Measurements from ENCODE around the gene PRKCQ. TPM values are rescaled to one million over a fixed set of nuclear protein-coding genes. Genes with fewer than 3 reads are reported as not detected.

Gene PRKCQ
- total RNA-seq, 1 experiment from 2014 or later, result 12.1 TPM

- Histone ChIP-seq H4K8ac (replicated peaks; ENCODE audit: insufficient read length, low read depth, low read length) (no peak overlapping the region), H3K18ac (ENCODE audit: insufficient read length, low read depth, low read length) (no peak overlapping the region), H2AFZ (ENCODE audit: low read length) (no peak overlapping the region), H2BK120ac (ENCODE audit: low read depth, low read length, poor library complexity, severe bottlenecking) (no peak overlapping the region), H3K56ac (ENCODE audit: insufficient read length, low read depth, low read length) (no peak overlapping the region), H3K9ac (ENCODE audit: extremely low read depth, insufficient read length, low read length) (no peak overlapping the region), H4K91ac (ENCODE audit: insufficient read length, low read depth, low read length) (no peak overlapping the region), H2BK15ac (ENCODE audit: low read depth, low read length) (no peak overlapping the region), H3K27ac (ENCODE audit: insufficient read length, low read depth, low read length) (no peak overlapping the region), H4K5ac (ENCODE audit: insufficient read length, low read depth, low read length) (no peak overlapping the region), H3K4ac (ENCODE audit: low read depth, low read length) (no peak overlapping the region), H3K79me1 (ENCODE audit: insufficient read depth, low read depth, low read length, poor library complexity, severe bottlenecking) (no peaks in the 10 kb centered on the region), H2BK12ac (ENCODE audit: insufficient read length, low read depth, low read length) (no peak overlapping the region), H3K9me3 (ENCODE audit: control insufficient read depth, low read depth, low read length) (peaks cover 31% of the 10 kb centered on the region), H4K20me1 (ENCODE audit: control insufficient read depth, insufficient read depth, insufficient read length) (no peaks in the 10 kb centered on the region), H2BK5ac (ENCODE audit: insufficient read length, low read length) (no peak overlapping the region), H3K4me2 (ENCODE audit: insufficient read depth, insufficient read length, low read length) (no peak overlapping the region), H3T11ph (ENCODE audit: low read length) (no peak overlapping the region), H2BK20ac (ENCODE audit: low read depth, low read length, poor library complexity, severe bottlenecking) (no peak overlapping the region), H3K79me2 (ENCODE audit: insufficient read depth, low read length) (no peaks in the 10 kb centered on the region), H3K23me2 (ENCODE audit: insufficient read length, low read depth, low read length, poor library complexity, severe bottlenecking) (no peaks in the 10 kb centered on the region), H3K23ac (ENCODE audit: insufficient read length, low read depth, low read length) (no peak overlapping the region), H2AK5ac (ENCODE audit: insufficient read length, low read length) (no peak overlapping the region), H3K27me3 (ENCODE audit: insufficient read depth, low read length) (no peaks in the 10 kb centered on the region), H3K14ac (ENCODE audit: insufficient read depth, low read length) (no peak overlapping the region), H3K4me1 (ENCODE audit: insufficient read depth, low read length) (no peaks in the 10 kb centered on the region)
- H3K27ac Mint-ChIP-seq, result no peak overlapping the region
- H3K4me3 Mint-ChIP-seq, result no peak overlapping the region
- peaks cover 3 to 4% of the 10 kb centered on the region in 2 experiments; a peak in 3 of 4 replicates for H3K4me1 Mint-ChIP-seq
- peaks cover 54 to 59% of the 10 kb centered on the region in 2 experiments for H3K9me3 Mint-ChIP-seq
- H3K36me3 Mint-ChIP-seq (ENCODE audit: insufficient read depth in 1 of 3, low read depth in 3 of 3), result peaks cover 22 to 63% (median 44%) of the 10 kb centered on the region in 3 experiments
- no peak for DNase-seq
- TF ChIP-seq CTCF (conservative IDR thresholded peaks at IDR 0.05), result no peak
- WGBS (ENCODE audit: extremely low coverage, insufficient read length, low lambda C conversion rate), result no CpG with 5 or more reads among the region's 1 CpG
- peaks cover 3% of the 10 kb centered on the region for H3K27me3 Mint-ChIP-seq (ENCODE audit: low read depth)
Measured at GRCh38 chr10:6379015-6379776, 200.9 kb downstream of the PRKCQ start.
